GM12874 (cell line): Measurements from ENCODE around the gene LEMD1.

ENCODE experiments used
- CTCF ChIP-seq: IDR thresholded peaks from 2 replicates; pipeline ENCODE4 v1.5.1; 2011; ENCODE audit warnings: low read depth, mild to moderate bottlenecking, control low read depth, low read length, moderate library complexity; ENCODE audit not compliant: insufficient read depth

LEMD1 gene

GRCh38 chr1:205335692-205336091 lies 86.2 kb downstream of the LEMD1 start:
- TF ChIP-seq CTCF: peak; percentile 91

DNA sequence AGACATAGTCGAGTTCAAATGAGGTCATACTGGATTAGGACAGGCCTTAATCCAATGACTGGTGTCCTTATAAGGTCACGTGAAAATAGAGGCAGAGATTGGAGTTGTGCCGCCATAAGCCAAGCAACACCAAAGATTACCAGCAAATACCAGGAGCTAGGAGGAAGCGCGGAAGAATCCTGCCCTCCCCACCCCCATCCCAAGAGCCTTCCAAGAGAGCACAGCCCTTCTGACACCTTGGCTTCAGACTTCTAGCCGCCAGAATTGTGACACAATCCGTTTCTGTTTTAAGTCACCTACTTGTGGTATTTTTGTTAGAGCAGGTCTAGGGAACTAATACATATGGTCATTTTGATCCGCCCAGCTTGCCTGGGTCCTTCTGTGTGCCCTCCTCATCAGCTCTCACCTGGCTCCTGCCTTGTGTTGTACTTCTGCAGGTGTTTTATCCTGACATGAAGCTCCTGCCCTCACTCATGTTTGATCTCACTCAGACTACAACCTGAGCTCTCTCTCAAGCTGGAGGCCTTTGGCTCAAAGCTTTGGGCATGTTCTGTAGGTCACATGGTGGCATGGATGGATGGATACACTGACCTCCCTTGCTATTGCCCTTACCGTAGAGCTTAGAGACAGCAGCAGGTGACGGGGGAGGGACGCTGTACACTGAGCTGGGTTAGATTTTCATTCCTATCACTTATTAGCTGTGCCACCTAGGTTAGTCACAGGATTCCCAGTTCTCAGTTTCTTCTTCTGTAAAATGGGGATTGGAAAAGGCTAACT lies 89.7 kb downstream of the LEMD1 start:
- no peak for TF ChIP-seq CTCF
